ENCODE results near the gene MPL.

Gene MPL

DNA sequence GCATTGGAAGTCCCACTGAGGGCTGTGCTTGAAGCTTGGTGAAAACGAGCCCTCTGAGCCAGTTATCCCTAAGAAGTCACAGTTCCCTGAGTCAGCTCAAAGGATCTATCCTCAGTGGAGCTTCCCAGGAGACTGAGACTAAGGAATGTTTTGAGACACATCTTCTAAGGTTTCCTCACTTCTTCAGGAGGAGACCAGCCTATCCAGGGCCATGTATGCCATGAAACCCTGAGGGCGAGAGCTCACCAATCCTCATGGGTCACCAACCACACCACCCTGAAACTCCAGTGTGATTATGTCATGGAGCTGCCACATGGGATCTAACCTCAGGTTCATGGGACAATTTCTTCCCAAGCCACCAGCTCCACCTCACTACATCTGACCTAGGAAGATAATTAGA, 44.4 kb upstream of the MPL start:
- no peak for TF ChIP-seq MYC (IDR thresholded peaks at IDR 0.05; ENCODE audit: low read depth, low read length)
- no peak for TF ChIP-seq POLR2A (IDR thresholded peaks at IDR 0.05; ENCODE audit: extremely low read depth, insufficient read length)
- no peak for TF ChIP-seq MAX (IDR thresholded peaks at IDR 0.05; ENCODE audit: low read depth, low read length)
- TF ChIP-seq, protein P1, sequence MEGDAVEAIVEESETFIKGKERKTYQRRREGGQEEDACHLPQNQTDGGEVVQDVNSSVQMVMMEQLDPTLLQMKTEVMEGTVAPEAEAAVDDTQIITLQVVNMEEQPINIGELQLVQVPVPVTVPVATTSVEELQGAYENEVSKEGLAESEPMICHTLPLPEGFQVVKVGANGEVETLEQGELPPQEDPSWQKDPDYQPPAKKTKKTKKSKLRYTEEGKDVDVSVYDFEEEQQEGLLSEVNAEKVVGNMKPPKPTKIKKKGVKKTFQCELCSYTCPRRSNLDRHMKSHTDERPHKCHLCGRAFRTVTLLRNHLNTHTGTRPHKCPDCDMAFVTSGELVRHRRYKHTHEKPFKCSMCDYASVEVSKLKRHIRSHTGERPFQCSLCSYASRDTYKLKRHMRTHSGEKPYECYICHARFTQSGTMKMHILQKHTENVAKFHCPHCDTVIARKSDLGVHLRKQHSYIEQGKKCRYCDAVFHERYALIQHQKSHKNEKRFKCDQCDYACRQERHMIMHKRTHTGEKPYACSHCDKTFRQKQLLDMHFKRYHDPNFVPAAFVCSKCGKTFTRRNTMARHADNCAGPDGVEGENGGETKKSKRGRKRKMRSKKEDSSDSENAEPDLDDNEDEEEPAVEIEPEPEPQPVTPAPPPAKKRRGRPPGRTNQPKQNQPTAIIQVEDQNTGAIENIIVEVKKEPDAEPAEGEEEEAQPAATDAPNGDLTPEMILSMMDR (IDR thresholded peaks at IDR 0.05; ENCODE audit: low read depth, low read length), result no peak
- DNase-seq (ENCODE audit: low read depth), result no peak
- no peak overlapping the region for H3K4me3 ChIP-seq (ENCODE audit: low read depth, low read length)

- DNase-seq (ENCODE audit: low read depth), result no peak
- no peak overlapping the region for H3K4me3 ChIP-seq (ENCODE audit: low read depth, low read length)
- TF ChIP-seq MYC (IDR thresholded peaks at IDR 0.05; ENCODE audit: low read depth, low read length), result no peak
Measured at GRCh38 chr1:43293896-43294760, 43.5 kb upstream of the MPL start.

DNA sequence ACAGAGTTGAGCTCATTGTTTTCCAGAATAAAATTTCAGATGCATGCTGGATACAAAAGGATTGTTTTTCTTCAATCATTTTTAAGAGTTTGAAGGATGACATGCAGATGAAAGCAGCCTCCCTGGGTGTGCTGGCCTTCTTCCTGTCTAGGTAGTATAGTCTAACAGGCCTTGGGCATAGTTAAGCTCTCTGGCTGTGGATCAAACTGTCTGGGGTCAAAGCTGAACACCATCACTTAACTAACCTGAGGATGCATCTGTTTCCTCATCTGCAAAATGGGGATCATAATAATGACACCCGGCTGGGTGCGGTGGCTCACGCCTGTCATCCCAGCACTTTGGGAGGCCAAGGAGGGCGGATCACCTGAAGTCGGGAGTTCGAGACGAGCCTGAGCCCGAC, 42.9 kb upstream of the MPL start:
- TF ChIP-seq POLR2A (IDR thresholded peaks at IDR 0.05; ENCODE audit: extremely low read depth, insufficient read length) (no peak), MAX (IDR thresholded peaks at IDR 0.05; ENCODE audit: low read depth, low read length) (no peak), MYC (IDR thresholded peaks at IDR 0.05; ENCODE audit: low read depth, low read length) (no peak)
- TF ChIP-seq, protein P1 (IDR thresholded peaks at IDR 0.05; ENCODE audit: low read depth, low read length), result no peak
- no peak for DNase-seq (ENCODE audit: low read depth)
- H3K4me3 ChIP-seq (ENCODE audit: low read depth, low read length), result no peak overlapping the region

DNA sequence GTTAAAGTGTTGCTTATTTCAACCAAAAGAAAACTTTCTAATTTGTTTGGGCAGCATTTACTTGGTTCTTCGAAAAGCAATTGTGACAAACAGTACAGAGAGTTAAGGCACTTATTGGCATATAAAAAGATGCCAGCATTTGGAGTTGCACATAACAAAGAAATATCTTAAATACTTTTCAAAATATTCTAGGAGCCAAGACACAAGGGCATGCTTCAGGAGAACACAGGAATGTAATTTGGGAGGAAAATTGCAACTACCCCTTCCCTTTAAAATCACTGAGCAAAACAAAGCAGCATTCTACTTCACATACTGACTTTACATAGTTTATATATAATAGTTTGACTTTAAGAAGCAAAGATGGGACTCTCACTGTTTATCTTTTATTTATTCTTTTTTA, 41.4 kb upstream of the MPL start:
- TF ChIP-seq, protein P1 (IDR thresholded peaks at IDR 0.05; ENCODE audit: low read depth, low read length), result no peak
- TF ChIP-seq MAX (IDR thresholded peaks at IDR 0.05; ENCODE audit: low read depth, low read length), result no peak
- no peak for TF ChIP-seq POLR2A (IDR thresholded peaks at IDR 0.05; ENCODE audit: extremely low read depth, insufficient read length)
- no peak for TF ChIP-seq MYC (IDR thresholded peaks at IDR 0.05; ENCODE audit: low read depth, low read length)
- no peak for DNase-seq (ENCODE audit: low read depth)
- H3K4me3 ChIP-seq (ENCODE audit: low read depth, low read length), result no peak overlapping the region

- no peak for TF ChIP-seq MAX (IDR thresholded peaks at IDR 0.05; ENCODE audit: low read depth, low read length)
- TF ChIP-seq MYC (IDR thresholded peaks at IDR 0.05; ENCODE audit: low read depth, low read length), result no peak
- TF ChIP-seq, protein P1 (IDR thresholded peaks at IDR 0.05; ENCODE audit: low read depth, low read length), result no peak
- no peak for TF ChIP-seq POLR2A (IDR thresholded peaks at IDR 0.05; ENCODE audit: extremely low read depth, insufficient read length)
- H3K4me3 ChIP-seq (ENCODE audit: low read depth, low read length), result no peak overlapping the region
- no peak for DNase-seq (ENCODE audit: low read depth)
Measured at GRCh38 chr1:43298055-43298454, 39.6 kb upstream of the MPL start.

DNA sequence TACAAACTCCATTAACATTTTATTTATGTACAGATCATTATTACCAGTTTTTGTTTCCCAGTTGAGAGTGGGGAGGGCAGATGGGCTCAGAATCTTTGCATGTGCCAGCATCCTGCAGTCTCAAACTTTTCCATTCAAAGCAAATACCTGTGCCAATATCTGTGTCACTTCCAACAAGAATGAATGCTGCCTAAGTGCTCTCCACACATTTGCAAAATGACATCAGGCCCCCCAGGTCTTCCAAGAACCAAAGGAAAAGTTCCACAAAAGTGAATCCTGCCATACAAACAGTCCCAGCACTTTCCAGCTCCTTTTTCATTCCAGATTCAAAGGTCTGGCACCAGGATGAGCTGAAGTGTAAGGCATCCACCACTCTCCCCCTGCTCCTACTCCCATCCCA, 38.5 kb upstream of the MPL start:
- H3K4me3 ChIP-seq (ENCODE audit: low read depth, low read length), result no peak overlapping the region
- DNase-seq (ENCODE audit: low read depth), result no peak
- TF ChIP-seq POLR2A (IDR thresholded peaks at IDR 0.05; ENCODE audit: extremely low read depth, insufficient read length) (no peak), MYC (IDR thresholded peaks at IDR 0.05; ENCODE audit: low read depth, low read length) (no peak), MAX (IDR thresholded peaks at IDR 0.05; ENCODE audit: low read depth, low read length) (no peak)
- TF ChIP-seq, protein P1 (IDR thresholded peaks at IDR 0.05; ENCODE audit: low read depth, low read length), result no peak
